RWPE2 (cell line): ENCODE data around the gene DRC3.

Experiments
- ATAC-seq: fragments of 200-7000 bp; cut with Tn5 transposase; 3 replicates; pipeline ENCODE4 v1.9.1; 2021; ENCODE audit warnings: low read depth
- DNase-seq: peaks from one replicate; pipeline ENCODE4 v3.0.0-alpha.2; 2020; ENCODE audit warnings: low spot score
- H3K27ac ChIP-seq: fragments of 450-650 bp; 2 replicates; pipeline ENCODE4 v1.5.1; 2017; ENCODE audit warnings: mild to moderate bottlenecking; ENCODE audit not compliant: poor library complexity, severe bottlenecking
- H3K27me3 ChIP-seq: fragments of 250-450 bp; sonication (Bioruptor Pico); 2 replicates; pipeline ENCODE4 v1.5.1; 2021; ENCODE audit warnings: mild to moderate bottlenecking, moderate library complexity; ENCODE audit not compliant: insufficient read depth, poor library complexity, severe bottlenecking
- H3K36me3 ChIP-seq: fragments of 250-450 bp; sonication (Bioruptor Pico); 2 replicates; pipeline ENCODE4 v1.5.1; 2020; ENCODE audit warnings: low read depth, mild to moderate bottlenecking, moderate library complexity
- H3K4me1 ChIP-seq: fragments of 250-450 bp; sonication (Bioruptor Pico); 2 replicates; pipeline ENCODE4 v1.5.1; 2021; ENCODE audit warnings: mild to moderate bottlenecking, moderate library complexity; ENCODE audit not compliant: insufficient read depth, poor library complexity, severe bottlenecking
- H3K4me3 ChIP-seq: fragments of 250-450 bp; sonication (Bioruptor Pico); 2 replicates; pipeline ENCODE4 v1.5.1; 2021; ENCODE audit warnings: mild to moderate bottlenecking, moderate library complexity; ENCODE audit not compliant: severe bottlenecking
- H3K9me3 ChIP-seq: fragments of 250-450 bp; sonication (Bioruptor Pico); 2 replicates; pipeline ENCODE4 v1.5.1; 2021; ENCODE audit warnings: mild to moderate bottlenecking, moderate library complexity; ENCODE audit not compliant: severe bottlenecking
- CTCF ChIP-seq: fragments of 450-650 bp; IDR thresholded peaks from one replicate; pipeline ENCODE4 v1.5.1; 2017; ENCODE audit warnings: mild to moderate bottlenecking, moderate library complexity; ENCODE audit not compliant: poor library complexity, severe bottlenecking

Gene DRC3

GRCh38 chr17:18017958-18018357 lies 45.3 kb downstream of the DRC3 start:
- no peak for TF ChIP-seq CTCF
- DNase-seq, result no peak
- Histone ChIP-seq H3K4me1 (no peaks in the 10 kb centered on the region), H3K27ac (no peak overlapping the region), H3K9me3 (no peaks in the 10 kb centered on the region), H3K27me3 (no peaks in the 10 kb centered on the region), H3K36me3 (peaks cover 7% of the 10 kb centered on the region), H3K4me3 (no peak overlapping the region)
- no peak for ATAC-seq

DNA sequence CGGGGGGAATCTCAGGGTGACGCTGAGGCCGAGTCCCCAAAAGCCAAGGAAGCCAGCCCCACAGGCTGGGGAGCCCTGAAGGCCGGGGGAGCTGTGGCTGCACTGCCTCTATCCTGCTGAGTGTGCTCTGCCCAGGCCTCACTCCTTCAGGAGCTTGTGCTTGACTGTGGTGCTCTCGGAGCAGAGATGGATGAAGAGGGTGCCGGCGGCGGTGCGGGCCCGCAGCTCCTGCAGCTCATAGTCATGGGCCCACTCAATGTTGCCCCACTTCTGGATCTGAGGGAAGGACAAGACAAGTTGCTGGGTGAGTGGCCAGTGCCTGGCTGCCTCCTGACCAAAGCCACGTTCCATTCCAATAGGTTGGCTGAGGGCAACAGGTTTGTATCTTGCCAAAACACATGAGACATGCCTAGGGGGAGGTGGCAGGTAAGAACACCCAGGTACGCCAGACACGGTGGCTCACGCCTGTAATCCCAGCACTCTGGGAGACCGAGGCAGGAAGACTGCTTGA lies 45.8 kb downstream of the DRC3 start:
- no peaks in the 10 kb centered on the region for H3K9me3 ChIP-seq
- H3K27me3 ChIP-seq, result no peaks in the 10 kb centered on the region
- no peak for ATAC-seq
- no peak overlapping the region for H3K27ac ChIP-seq
- no peaks in the 10 kb centered on the region for H3K4me1 ChIP-seq
- H3K4me3 ChIP-seq, result no peak overlapping the region
- TF ChIP-seq CTCF, result no peak
- H3K36me3 ChIP-seq, result peaks cover 7% of the 10 kb centered on the region
- DNase-seq, result no peak

GRCh38 chr17:18019838-18020154 lies 47.1 kb downstream of the DRC3 start:
- Histone ChIP-seq H3K36me3 (peaks cover 7% of the 10 kb centered on the region), H3K4me3 (no peak overlapping the region), H3K4me1 (no peaks in the 10 kb centered on the region), H3K9me3 (no peaks in the 10 kb centered on the region), H3K27me3 (no peaks in the 10 kb centered on the region), H3K27ac (no peak overlapping the region)
- ATAC-seq (no peak), DNase-seq (no peak)
- TF ChIP-seq CTCF, result no peak

- Histone ChIP-seq H3K27me3 (no peaks in the 10 kb centered on the region), H3K27ac (no peak overlapping the region), H3K4me1 (peaks cover 9% of the 10 kb centered on the region), H3K4me3 (no peak overlapping the region), H3K9me3 (no peaks in the 10 kb centered on the region), H3K36me3 (peaks cover 7% of the 10 kb centered on the region)
- TF ChIP-seq CTCF, result no peak
- ATAC-seq (no peak), DNase-seq (no peak)
Measured at GRCh38 chr17:18020971-18021370, 48.3 kb downstream of the DRC3 start.

DNA sequence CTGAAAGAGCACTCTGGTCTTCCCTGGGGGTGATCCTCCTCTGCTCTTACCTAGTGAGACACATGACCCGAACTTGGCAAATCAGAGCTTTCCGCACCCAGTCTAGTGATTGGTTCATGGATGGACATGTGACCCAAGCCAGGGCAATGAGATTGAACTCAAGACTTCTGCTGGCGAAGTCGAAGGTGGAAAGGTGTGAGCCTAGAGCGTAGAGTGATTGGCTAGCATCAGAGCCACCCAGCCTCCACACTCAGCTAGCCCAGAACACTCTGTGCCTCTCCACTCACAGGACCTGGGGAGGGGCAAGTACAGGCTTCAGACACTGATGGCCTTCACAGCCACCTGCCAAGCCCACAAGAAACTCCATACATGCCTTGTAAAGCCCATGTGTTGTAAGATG lies 48.7 kb downstream of the DRC3 start:
- no peak overlapping the region for H3K4me3 ChIP-seq
- no peaks in the 10 kb centered on the region for H3K9me3 ChIP-seq
- no peak overlapping the region for H3K27ac ChIP-seq
- ATAC-seq, result no peak
- peaks cover 13% of the 10 kb centered on the region for H3K4me1 ChIP-seq
- TF ChIP-seq CTCF, result no peak
- H3K27me3 ChIP-seq, result no peaks in the 10 kb centered on the region
- H3K36me3 ChIP-seq, result peaks cover 7% of the 10 kb centered on the region
- no peak for DNase-seq
